HCT116 (cell line): Measurements from ENCODE around the gene HLCS. TPM values are rescaled to one million over a fixed set of nuclear protein-coding genes. Genes with fewer than 3 reads are reported as not detected.

Experiments used
- ATAC-seq: fragments of 200-7000 bp; cut with Tn5 transposase; 2 replicates; pipeline ENCODE4 v1.9.1; 2020; ENCODE audit warnings: mild to moderate bottlenecking, moderate library complexity
- BruUV-seq: library from RNA; stranded (reverse); fragments of 400-500 nt; replicated peaks from 2 replicates; lab custom pipeline; 2021; lab: Mats Ljungman, UMichigan
- CTCF ChIA-PET: fragments of 300-600 bp; sonication (Branson Sonifier 250); formaldehyde crosslinking; loops from one replicate; lab custom pipeline; 2021; ENCODE audit warnings: antibody characterized with exemption; lab: Charles Lee
- POLR2A ChIA-PET: fragments of 300-600, 350-600 bp; sonication (Branson Sonifier 250); formaldehyde crosslinking; loops from one replicate; lab custom pipeline; 2021; ENCODE audit warnings: antibody characterized with exemption; lab: Charles Lee
- RAD21 ChIA-PET, 2 experiments: fragments of 300-600 bp; sonication (Branson Sonifier 250); formaldehyde crosslinking; loops; one replicate each; lab custom pipeline; 2023; ENCODE audit warnings: low total read pairs in 2 of 2; ENCODE audit not compliant: uncharacterized antibody in 2 of 2, unreplicated experiment in 2 of 2, low non-redundant PET in 1 of 2; lab: Charles Lee
- DNase-seq: peaks from one replicate; pipeline ENCODE4 v3.0.0-alpha.2; 2010; ENCODE audit warnings: low read depth, low spot score
- H2AFZ ChIP-seq: fragments of 200-600 bp; shearing (Covaris generic), sonication (generic); 2 replicates; pipeline ENCODE4 v1.6.1; 2017; ENCODE audit warnings: low read depth, mixed run types, mixed read lengths, antibody characterized with exemption, low read length; ENCODE audit not compliant: poor library complexity, severe bottlenecking
- H3K27ac ChIP-seq: 2 replicates; pipeline ENCODE4 v1.5.1; 2012; ENCODE audit warnings: low read depth, low read length
- H3K27me3 ChIP-seq: fragments of 200-600 bp; sonication (generic); 2 replicates; pipeline ENCODE4 v1.6.1; 2016; ENCODE audit warnings: mixed run types, low read length, mixed read lengths; ENCODE audit not compliant: insufficient read depth
- H3K36me3 ChIP-seq, 2 experiments: fragments of 200-500 bp in 1 of 2; fragments of 200-600 bp in 1 of 2; sonication (Bioruptor generic) in 1 of 2; sonication (generic) in 1 of 2; 2 replicates each; pipeline versions ENCODE4 v1.5.1 to v1.6.1; 2014 to 2016; ENCODE audit warnings: low read length in 2 of 2, inconsistent platforms in 1 of 2, mixed read lengths in 1 of 2, mixed run types in 1 of 2; ENCODE audit not compliant: insufficient read depth in 2 of 2, control insufficient read depth in 1 of 2
- H3K4me1 ChIP-seq, 2 experiments: fragments of 200-600 bp in 1 of 2; sonication (generic) in 1 of 2; 2 replicates each; pipeline versions ENCODE4 v1.5.1 to v1.6.1; 2012 to 2017; ENCODE audit warnings: low read length in 2 of 2, inconsistent platforms in 1 of 2, mild to moderate bottlenecking in 1 of 2, mixed read lengths in 1 of 2, mixed run types in 1 of 2, moderate library complexity in 1 of 2; ENCODE audit not compliant: insufficient read depth in 2 of 2, control insufficient read depth in 1 of 2
- H3K4me2 ChIP-seq: fragments of 200-600 bp; sonication (generic); 2 replicates; pipeline ENCODE4 v1.6.1; 2017; ENCODE audit warnings: mixed run types, low read length, mixed read lengths
- H3K4me3 ChIP-seq, 2 experiments: fragments of 200-600 bp in 1 of 2; sonication (generic) in 1 of 2; replicated peaks in 1 of 2; 2 replicates each; pipeline ENCODE4 v1.5.1; 2011 to 2016; ENCODE audit warnings: low read length in 2 of 2, control low read depth in 1 of 2, low read depth in 1 of 2, mild to moderate bottlenecking in 1 of 2, mixed read lengths in 1 of 2, mixed run types in 1 of 2
- H3K79me2 ChIP-seq: fragments of 200-600 bp; sonication (generic); 2 replicates; pipeline ENCODE4 v1.6.1; 2017; ENCODE audit warnings: mild to moderate bottlenecking, mixed run types, low read length, moderate library complexity, mixed read lengths; ENCODE audit not compliant: insufficient read depth
- H3K9ac ChIP-seq: fragments of 200-600 bp; sonication (generic); 2 replicates; pipeline ENCODE4 v1.6.1; 2016; ENCODE audit warnings: low read length, mixed read lengths
- H3K9me2 ChIP-seq: fragments of 200-600 bp; sonication (generic), shearing (Covaris generic); 2 replicates; pipeline ENCODE4 v1.6.1; 2017; ENCODE audit warnings: mixed run types, mild to moderate bottlenecking, moderate library complexity; ENCODE audit not compliant: insufficient read depth
- H3K9me3 ChIP-seq, 2 experiments: fragments of 200-500 bp in 1 of 2; fragments of 200-600 bp in 1 of 2; sonication (Bioruptor generic) in 1 of 2; sonication (generic) in 1 of 2; 2 replicates each; pipeline ENCODE4 v1.6.1; 2014 to 2017; ENCODE audit warnings: low read length in 2 of 2, mixed read lengths in 2 of 2, inconsistent platforms in 1 of 2, low read depth in 1 of 2, mild to moderate bottlenecking in 1 of 2, mixed run types in 1 of 2, moderate library complexity in 1 of 2; ENCODE audit not compliant: control insufficient read depth in 1 of 2, insufficient read depth in 1 of 2
- H4K20me1 ChIP-seq: fragments of 200-600 bp; sonication (generic), shearing (Covaris generic); 2 replicates; pipeline ENCODE4 v1.6.1; 2017; ENCODE audit warnings: mixed run types, mild to moderate bottlenecking, moderate library complexity; ENCODE audit not compliant: insufficient read depth
- EGR1 ChIP-seq: IDR thresholded peaks from 2 replicates; pipeline ENCODE4 v1.6.1; 2012; ENCODE audit warnings: low read depth
- EZH2 ChIP-seq: fragments of 200-600 bp; sonication (generic); IDR thresholded peaks from 2 replicates; pipeline ENCODE4 v1.6.1; 2017; ENCODE audit warnings: antibody characterized with exemption, mixed run types
- EZH2phosphoT487 ChIP-seq: fragments of 200-600 bp; IDR thresholded peaks from 2 replicates; pipeline ENCODE4 v1.6.1; 2018; ENCODE audit warnings: antibody characterized with exemption, borderline replicate concordance
- JUND ChIP-seq: IDR thresholded peaks from 2 replicates; pipeline ENCODE4 v1.6.1; 2012
- POLR2AphosphoS5 ChIP-seq: IDR thresholded peaks from 2 replicates; pipeline ENCODE4 v1.6.1; 2011; ENCODE audit warnings: mild to moderate bottlenecking, low read depth, low read length, moderate library complexity
- RAD21 ChIP-seq: IDR thresholded peaks from 2 replicates; pipeline ENCODE4 v1.6.1; 2012; ENCODE audit warnings: low read depth, mild to moderate bottlenecking
- SRF ChIP-seq: IDR thresholded peaks from 2 replicates; pipeline ENCODE4 v1.6.1; 2012; ENCODE audit warnings: low read depth
- intact Hi-C: fragments of 100-400 bp; cut with micrococcal nuclease; formaldehyde crosslinking; loops from 2 replicates; pipeline ENCODE4 v1.10.0; 2022
- total RNA-seq: library from RNA; stranded (reverse); gene quantifications from one replicate; pipeline ENCODE4 v1.2.1, GENCODE V29; 2021; ENCODE audit not compliant: unreplicated experiment
- TF ChIP-seq, protein P1 (sequence below): IDR thresholded peaks from 2 replicates; pipeline ENCODE4 v1.6.1; 2012; ENCODE audit warnings: low read depth
- TF ChIP-seq, protein P2 (sequence below), 3 experiments: fragments of 200-600 bp in 1 of 3; sonication (generic) in 1 of 3; IDR thresholded peaks in 2 of 3; conservative IDR thresholded peaks in 1 of 3; 2 replicates each; pipeline ENCODE4 v1.5.1; 2012 to 2017; ENCODE audit warnings: low read depth in 2 of 3, low read length in 2 of 3, antibody characterized with exemption in 1 of 3, borderline replicate concordance in 1 of 3, control low read depth in 1 of 3, mild to moderate bottlenecking in 1 of 3, mixed read lengths in 1 of 3, mixed run types in 1 of 3, moderate library complexity in 1 of 3; ENCODE audit not compliant: insufficient read depth in 1 of 3
- TF ChIP-seq, protein P3 (sequence below): IDR thresholded peaks from 2 replicates; pipeline ENCODE4 v1.6.1; 2012
- TF ChIP-seq, protein P4 (sequence below): IDR thresholded peaks from 2 replicates; pipeline ENCODE4 v1.6.1; 2012
- TF ChIP-seq, protein P5 (sequence below): IDR thresholded peaks from 2 replicates; pipeline ENCODE4 v1.6.1; 2011; ENCODE audit warnings: mild to moderate bottlenecking, low read length, moderate library complexity; ENCODE audit not compliant: insufficient replicate concordance; ENCODE audit errors: extremely low read depth

HLCS gene
- total RNA-seq, 1 experiment from 2014 or later, result 18.5 TPM

DNA sequence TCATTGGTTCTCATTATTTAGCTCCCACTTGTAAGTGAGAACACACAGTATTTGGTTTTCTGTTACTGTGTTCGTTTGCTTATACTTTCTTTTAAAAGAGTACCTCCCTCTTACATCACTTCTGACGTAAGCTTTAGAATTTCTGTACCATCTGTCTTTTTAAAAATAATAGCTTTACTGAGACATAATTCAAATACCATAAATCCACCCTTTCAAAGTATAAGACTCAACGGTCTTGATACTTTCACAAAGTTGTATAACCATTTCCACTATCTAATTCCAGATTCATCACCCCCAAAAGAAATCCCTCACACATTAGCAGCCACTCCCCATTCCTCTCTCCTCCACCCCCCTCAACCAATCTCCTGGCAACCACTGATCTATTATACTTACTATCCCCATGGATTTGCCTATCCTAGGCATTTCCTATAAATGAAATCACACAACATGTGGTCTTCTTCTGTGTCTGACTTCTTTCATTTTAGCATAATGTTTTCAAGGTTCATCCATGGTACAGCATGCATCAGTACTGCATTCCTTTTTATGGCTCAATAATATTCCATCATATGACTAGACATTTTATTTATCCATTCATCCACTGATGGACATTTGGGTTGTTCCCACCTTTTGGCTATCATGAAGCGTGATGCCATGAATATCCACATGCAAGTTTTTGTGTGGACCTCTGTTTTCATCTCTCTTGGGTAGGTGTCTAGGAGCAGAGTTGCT is 104.7 kb downstream of the HLCS start:
- Histone ChIP-seq H3K27ac (no peak overlapping the region), H3K4me1 (peaks cover 11 to 27% of the 10 kb centered on the region in 2 experiments; a peak in 3 of 4 replicates), H3K9me3 (no peaks in the 10 kb centered on the region), H4K20me1 (no peaks in the 10 kb centered on the region), H3K36me3 (no peaks in the 10 kb centered on the region), H2AFZ (no peak overlapping the region), H3K9me2 (no peaks in the 10 kb centered on the region), H3K79me2 (no peaks in the 10 kb centered on the region), H3K4me2 (peak overlapping the region; percentile 47; the same call in 1 of the 2 replicates), H3K27me3 (no peaks in the 10 kb centered on the region), H3K9ac (no peak overlapping the region), H3K4me3 (no peak overlapping the region)
- CTCF ChIA-PET, result no interaction called here
- no peak for TF ChIP-seq RAD21
- TF ChIP-seq, protein P1, sequence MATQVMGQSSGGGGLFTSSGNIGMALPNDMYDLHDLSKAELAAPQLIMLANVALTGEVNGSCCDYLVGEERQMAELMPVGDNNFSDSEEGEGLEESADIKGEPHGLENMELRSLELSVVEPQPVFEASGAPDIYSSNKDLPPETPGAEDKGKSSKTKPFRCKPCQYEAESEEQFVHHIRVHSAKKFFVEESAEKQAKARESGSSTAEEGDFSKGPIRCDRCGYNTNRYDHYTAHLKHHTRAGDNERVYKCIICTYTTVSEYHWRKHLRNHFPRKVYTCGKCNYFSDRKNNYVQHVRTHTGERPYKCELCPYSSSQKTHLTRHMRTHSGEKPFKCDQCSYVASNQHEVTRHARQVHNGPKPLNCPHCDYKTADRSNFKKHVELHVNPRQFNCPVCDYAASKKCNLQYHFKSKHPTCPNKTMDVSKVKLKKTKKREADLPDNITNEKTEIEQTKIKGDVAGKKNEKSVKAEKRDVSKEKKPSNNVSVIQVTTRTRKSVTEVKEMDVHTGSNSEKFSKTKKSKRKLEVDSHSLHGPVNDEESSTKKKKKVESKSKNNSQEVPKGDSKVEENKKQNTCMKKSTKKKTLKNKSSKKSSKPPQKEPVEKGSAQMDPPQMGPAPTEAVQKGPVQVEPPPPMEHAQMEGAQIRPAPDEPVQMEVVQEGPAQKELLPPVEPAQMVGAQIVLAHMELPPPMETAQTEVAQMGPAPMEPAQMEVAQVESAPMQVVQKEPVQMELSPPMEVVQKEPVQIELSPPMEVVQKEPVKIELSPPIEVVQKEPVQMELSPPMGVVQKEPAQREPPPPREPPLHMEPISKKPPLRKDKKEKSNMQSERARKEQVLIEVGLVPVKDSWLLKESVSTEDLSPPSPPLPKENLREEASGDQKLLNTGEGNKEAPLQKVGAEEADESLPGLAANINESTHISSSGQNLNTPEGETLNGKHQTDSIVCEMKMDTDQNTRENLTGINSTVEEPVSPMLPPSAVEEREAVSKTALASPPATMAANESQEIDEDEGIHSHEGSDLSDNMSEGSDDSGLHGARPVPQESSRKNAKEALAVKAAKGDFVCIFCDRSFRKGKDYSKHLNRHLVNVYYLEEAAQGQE, result no peak
- TF ChIP-seq SRF, result no peak
- TF ChIP-seq EGR1, result no peak
- no peak for TF ChIP-seq JUND
- TF ChIP-seq, protein P2, sequence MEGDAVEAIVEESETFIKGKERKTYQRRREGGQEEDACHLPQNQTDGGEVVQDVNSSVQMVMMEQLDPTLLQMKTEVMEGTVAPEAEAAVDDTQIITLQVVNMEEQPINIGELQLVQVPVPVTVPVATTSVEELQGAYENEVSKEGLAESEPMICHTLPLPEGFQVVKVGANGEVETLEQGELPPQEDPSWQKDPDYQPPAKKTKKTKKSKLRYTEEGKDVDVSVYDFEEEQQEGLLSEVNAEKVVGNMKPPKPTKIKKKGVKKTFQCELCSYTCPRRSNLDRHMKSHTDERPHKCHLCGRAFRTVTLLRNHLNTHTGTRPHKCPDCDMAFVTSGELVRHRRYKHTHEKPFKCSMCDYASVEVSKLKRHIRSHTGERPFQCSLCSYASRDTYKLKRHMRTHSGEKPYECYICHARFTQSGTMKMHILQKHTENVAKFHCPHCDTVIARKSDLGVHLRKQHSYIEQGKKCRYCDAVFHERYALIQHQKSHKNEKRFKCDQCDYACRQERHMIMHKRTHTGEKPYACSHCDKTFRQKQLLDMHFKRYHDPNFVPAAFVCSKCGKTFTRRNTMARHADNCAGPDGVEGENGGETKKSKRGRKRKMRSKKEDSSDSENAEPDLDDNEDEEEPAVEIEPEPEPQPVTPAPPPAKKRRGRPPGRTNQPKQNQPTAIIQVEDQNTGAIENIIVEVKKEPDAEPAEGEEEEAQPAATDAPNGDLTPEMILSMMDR (IDR thresholded peaks at IDR 0.05 in 2 of 3, conservative IDR thresholded peaks at IDR 0.05 in 1 of 3; ENCODE audit: borderline replicate concordance in 1 of 3, insufficient read depth in 1 of 3, low read depth in 2 of 3, low read length in 2 of 3), result no peak
- TF ChIP-seq, protein P3, sequence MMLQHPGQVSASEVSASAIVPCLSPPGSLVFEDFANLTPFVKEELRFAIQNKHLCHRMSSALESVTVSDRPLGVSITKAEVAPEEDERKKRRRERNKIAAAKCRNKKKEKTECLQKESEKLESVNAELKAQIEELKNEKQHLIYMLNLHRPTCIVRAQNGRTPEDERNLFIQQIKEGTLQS, result no peak
- TF ChIP-seq POLR2AphosphoS5, result no peak
- TF ChIP-seq, protein P4, sequence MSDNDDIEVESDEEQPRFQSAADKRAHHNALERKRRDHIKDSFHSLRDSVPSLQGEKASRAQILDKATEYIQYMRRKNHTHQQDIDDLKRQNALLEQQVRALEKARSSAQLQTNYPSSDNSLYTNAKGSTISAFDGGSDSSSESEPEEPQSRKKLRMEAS, result no peak
- TF ChIP-seq EZH2, result no peak
- TF ChIP-seq, protein P5, sequence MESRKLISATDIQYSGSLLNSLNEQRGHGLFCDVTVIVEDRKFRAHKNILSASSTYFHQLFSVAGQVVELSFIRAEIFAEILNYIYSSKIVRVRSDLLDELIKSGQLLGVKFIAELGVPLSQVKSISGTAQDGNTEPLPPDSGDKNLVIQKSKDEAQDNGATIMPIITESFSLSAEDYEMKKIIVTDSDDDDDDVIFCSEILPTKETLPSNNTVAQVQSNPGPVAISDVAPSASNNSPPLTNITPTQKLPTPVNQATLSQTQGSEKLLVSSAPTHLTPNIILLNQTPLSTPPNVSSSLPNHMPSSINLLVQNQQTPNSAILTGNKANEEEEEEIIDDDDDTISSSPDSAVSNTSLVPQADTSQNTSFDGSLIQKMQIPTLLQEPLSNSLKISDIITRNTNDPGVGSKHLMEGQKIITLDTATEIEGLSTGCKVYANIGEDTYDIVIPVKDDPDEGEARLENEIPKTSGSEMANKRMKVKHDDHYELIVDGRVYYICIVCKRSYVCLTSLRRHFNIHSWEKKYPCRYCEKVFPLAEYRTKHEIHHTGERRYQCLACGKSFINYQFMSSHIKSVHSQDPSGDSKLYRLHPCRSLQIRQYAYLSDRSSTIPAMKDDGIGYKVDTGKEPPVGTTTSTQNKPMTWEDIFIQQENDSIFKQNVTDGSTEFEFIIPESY, result no peak
- TF ChIP-seq EZH2phosphoT487, result no peak
- POLR2A ChIA-PET, result no interaction called here
- no peak for ATAC-seq
- no TSS peak for BruUV-seq
- RAD21 ChIA-PET, result no interaction called here
- no peak for DNase-seq
- intact Hi-C loops, result no loop called here
